HUDEP-2 (cell line): ENCODE measurements around the gene ATXN1.

Source experiments
- DNase-seq, 76 experiments: peaks; one replicate each; lab custom pipeline; 2025; ENCODE audit not compliant: unreplicated experiment in 76 of 76; lab: John Stamatoyannopoulos, UW

Gene ATXN1

DNA sequence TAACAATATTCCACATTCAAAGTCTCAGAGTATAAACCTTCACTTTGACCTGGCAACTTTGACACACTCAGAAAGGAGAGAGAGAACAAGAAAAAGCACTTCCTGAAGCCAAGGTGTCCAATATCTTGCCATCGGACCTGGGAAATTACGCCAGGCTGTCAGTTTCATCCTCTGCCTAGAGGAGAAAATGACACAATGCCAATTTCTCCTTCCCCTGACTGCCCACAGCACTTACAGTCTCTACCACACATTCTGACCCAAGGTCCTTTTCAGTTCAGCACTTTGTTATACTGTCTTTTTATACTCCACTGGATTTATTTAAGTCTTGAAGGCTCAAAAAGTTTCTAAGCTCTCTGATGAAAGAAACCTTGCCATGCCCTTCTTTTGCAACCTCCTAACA lies 272.4 kb downstream of the ATXN1 start:
- DNase-seq, result no peak

DNA sequence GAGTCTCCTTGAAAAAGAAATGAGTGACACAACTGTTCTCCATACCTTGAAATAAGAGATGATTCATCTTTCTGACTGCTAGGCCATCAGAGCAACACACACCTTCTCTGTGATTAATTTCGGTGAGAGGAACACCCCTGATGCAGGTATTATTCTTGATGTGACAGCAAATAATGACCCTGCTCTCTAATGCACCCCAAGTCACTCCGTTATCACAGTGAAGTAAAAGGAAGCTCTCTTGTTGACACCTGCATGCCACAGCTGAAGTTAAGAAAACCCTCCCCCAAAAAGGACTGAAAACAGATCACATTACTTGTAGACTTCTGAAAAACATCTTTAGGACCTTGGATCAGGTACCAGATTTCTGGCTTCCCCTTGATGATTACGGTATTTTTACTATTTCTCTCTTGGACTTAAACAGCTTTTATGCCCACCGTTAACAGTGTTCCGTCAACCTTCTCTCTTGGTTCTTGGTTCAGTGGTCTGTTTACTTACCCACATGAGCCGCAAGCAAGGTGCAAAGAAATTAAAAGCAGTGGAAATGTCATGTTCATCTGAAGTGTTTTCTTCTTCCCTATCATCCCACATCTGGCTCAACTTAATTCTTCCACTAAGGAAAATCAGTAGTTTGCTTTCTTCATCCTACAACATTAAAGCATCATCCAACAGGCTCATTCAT lies 273.1 kb downstream of the ATXN1 start:
- no peak for DNase-seq

DNA sequence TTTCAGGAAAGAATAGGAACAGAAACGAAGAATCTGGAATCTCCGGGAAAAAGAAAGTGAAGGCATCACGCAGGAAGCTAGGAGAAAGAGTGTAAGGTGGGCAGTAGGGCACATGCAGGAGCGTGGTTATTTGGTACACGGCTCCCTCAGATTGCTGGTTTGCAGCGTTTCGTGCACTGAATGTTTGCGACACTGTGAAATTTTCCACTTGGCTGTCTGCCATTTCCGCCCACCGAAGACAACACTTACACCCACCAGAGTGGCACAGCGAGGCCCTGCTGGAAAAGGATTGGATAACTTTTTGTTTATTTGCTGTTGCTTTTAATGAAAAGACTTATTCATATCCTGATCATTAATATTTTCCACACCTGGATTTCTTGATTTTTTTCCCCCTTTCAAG lies 274.6 kb downstream of the ATXN1 start:
- no peak for DNase-seq

DNA sequence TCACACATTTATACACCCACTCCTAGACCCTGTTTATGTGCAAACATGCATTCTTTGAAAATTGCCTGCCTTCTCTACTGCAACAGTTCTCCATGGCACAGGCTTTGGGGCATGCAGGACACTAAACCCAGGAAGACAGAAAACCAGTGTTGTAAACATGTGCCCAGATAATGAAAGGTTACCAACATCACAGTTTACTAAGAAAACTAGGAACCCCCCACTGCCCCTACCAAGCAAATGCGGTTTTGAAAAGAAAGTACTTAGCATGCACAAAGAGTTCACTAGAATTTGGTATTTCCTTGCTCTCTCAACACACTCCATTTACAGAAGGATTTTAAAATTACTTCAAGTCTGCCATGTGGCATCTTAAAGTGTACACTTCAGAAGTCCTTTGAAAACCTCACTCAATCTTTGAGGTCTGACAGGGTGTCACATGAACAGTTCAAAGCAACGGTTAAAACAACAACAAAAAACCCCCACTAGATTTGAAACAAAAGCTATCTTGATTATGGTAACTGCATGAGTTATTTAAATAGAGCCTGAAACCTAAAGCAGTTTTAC lies 277.9 kb downstream of the ATXN1 start:
- DNase-seq, result no peak

DNA sequence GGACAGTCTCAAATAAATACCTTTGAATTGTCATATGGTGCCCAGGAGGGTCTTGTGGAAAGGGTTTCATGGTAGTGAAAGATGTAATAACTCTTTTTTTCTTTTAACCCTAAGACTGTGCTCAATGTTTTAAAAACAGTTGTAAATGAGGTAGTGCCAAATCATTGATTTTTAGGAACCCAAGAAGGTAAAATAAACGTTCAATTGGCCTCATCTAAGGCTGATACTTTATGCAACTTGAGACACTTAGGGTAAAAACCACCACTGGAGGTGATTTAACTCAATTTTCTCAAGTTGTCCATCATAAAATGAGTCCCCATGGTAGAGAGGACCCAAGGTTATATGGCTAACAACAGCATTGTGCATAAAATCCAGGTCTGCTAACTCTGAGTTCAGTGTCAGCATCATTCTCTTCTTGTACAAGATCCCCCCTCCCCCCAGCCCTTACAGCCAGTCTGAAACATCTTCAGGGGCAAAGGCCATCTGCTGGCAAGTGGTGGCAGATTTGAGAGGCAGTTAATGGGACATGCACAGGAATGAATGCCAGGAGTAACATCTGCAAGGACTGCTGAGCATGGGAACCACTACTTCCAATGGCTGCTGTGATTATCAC lies 278.5 kb downstream of the ATXN1 start:
- no peak for DNase-seq

DNA sequence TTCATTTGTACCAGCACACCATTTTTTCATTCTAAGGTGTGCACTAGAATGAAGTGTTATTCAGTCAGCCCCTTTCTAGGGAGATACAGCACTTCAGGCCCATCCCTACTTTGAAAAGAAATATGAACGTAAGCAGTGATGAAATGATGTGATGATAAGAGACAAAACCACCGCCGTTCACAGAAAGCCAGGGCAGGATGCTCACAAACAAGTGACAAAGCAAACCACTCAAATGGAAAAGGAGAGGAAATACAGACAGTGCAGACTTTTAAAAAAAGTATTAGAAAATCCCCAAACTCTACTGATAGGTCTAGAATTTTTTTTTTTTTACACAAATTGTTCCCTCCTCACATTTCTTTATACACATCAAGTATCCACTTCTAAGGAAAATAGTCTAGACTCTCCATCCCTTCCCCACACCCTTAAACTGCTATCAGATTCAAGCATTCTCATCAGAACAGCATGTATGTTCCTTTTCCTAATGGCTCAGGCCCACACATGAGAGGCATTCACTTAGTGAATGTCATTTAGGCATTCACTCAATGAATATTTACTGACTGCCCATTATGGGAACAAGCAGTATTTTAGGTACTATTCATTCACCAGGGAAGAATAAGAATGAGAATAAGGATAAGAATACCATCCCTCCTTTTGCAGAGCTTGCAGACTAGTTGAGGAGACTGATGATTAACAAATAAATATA lies 279.4 kb downstream of the ATXN1 start:
- DNase-seq, result no peak

DNA sequence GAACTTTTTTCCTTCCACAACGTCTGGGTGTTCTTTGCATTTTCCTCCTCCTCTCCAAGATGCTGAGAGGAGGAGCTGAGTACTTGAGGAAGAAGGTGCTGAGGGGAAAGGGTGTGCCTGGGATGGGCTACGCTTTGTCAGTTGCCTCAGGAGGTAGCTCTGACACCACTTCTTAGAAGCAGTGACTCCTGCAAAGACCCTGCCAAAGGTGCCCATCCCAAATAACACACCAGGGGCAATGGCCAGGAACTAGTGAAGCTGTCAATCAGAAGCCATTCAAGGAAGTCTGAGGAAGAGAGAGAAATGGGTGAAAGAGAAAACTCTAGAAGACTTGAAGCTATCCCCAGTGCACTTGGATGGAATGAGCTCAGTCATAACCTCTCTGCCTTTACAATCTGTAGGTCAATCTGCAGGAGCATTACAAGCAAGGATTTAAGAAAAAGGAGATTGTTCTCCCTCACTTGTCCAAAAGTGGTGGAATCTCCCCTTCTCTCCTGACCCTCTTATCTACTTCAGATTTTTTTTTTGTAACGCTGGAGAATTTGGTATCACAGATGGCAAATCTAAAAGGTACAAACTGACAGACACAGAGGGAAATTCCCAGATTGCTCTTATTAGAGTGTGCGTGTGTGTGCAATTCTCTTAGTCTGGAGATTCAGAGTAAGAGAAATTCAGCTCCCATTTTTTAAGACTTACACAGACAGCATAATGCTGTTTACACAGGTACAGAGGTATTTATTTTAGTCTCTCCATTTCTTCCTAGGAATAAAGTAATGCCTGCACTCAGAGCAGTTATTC lies 280.3 kb downstream of the ATXN1 start:
- DNase-seq, result no peak

DNA sequence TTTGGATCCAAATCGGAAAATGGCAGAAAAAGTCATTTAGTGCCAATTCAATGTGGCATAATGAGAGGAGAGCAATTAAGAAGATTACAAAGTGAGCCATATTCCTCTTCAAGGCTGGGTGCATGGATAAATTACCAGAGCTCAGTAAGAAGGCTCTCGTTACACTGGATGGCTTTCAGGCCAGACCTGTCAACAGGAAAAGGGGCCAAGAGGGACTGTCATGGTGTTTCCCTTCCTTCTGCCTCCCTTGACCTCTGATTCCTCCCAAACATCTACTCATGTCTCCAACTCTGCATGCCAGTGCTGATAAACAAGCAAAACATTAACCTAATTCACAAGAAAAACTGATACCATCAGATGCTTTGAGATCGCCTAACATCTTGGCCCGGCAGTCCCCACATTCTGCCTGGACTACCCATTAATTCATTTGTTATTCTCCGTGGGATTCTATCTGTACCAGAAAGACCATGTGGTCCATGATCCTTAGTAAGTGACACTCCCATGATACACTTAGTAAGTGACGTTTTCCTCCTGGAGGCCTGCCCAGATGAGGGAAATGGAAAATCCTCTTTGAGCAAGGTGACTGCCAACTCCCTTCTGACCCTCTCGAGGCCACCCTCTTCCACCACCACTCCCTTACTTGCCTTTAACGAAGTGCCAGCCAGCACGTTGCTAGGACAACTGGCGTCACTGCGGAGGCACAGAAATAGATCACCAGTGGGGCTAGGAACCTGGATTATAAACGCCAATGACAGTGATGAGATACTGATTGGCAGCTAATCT lies 283.7 kb downstream of the ATXN1 start:
- DNase-seq, result no peak

DNA sequence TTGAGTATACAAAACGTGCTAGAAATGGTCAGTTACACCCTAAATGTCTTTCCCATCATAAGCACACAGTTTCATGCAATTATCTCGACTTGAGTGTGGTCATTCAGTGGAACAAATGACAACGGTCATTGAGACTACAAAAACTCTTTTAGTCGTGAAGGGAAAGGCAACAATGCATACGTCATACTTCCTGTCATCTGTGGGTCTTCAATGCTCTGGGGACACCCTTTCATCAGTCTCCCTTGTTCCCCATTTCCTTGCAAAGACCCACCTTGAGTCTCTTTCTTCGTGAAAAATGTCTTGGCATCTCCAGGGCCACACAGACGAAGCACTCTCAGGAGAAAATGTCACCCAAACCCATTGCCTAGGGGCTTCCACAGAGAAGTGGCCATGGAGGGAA lies 284.4 kb downstream of the ATXN1 start:
- no peak for DNase-seq

DNA sequence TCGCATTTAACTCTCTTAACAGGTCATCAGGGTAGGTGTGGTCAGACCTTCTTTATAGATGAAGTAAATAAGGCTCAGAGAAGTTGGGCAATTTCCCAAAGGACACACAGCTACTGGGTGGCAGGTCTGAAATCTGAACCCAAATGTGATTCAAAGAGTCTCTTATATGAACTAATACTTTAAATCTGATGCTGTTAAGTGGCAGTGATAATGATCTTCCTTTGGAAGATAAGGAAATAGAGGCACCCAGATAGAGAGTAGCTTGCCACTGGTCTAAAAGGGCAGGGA lies 285.8 kb downstream of the ATXN1 start:
- DNase-seq, result no peak

DNA sequence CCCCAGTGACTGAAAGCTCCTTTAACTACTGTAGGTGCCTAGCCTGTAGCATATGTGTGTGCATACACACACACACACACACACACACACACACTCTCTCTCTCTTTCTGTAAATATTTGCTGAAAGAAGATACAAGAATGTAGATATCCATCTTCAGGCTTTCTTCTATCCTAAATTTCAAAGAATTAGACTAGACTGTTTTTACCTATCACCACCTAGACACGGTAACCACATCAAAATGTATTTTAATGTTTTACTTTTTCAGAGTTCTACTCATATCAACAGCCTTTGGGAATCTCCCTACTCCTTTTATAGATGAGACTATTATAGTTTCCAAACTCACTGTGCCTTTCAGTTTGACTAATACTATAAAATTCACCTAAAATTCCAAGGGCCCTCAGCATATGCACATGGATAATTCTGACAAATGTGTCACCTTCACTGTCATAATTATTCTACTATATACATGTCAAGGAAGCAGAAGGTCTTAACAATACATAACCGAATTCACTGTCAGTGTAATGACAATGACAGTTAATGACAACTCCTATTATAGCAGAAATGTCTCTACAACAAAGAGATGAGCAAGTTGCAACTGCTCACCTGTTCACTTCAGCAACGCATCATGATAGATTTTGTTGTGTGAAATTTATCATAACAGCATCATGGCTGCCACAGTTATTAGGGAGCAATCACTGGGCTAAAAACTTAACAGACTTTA lies 286.3 kb downstream of the ATXN1 start:
- DNase-seq, result no peak

DNA sequence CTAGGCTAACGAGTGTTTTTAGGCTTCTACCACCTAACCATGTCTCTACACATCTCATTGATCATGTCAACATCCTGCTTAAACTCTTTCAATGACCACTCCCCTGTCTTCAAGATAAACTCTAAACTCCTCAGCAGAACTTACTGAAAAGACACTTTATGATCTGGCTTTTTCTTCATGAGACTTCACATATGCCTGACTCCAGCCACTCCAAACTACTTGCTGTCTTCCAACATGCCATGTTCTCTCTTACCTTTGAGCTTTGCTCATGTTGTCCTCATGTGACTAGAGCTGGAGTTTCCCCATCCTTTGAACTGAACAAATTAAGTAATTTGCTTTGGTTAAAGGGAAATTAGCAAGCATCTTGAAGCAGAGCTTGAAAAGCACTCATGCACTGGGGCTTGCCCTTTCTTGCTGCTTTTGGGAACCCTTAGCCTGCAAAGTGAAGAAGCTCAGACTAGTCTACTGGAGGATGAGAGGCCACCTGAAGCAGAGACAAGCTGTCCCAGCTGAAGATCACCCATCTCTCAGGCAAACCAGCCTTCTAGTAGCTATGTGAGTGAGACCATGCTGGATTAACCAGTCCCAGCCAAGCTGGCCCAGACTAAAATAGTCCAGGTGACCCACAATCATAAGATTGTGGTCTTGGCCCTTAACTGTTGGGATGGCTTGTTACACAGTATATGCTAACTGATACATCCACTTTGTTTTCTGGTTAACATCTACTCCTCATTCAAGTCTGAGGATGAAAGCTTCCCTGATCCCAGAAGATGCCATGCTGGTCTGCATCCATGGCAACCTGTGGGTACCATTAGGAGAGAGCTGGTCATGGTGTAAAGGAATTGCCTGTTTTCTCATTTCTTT lies 287.1 kb downstream of the ATXN1 start:
- DNase-seq, result no peak

DNA sequence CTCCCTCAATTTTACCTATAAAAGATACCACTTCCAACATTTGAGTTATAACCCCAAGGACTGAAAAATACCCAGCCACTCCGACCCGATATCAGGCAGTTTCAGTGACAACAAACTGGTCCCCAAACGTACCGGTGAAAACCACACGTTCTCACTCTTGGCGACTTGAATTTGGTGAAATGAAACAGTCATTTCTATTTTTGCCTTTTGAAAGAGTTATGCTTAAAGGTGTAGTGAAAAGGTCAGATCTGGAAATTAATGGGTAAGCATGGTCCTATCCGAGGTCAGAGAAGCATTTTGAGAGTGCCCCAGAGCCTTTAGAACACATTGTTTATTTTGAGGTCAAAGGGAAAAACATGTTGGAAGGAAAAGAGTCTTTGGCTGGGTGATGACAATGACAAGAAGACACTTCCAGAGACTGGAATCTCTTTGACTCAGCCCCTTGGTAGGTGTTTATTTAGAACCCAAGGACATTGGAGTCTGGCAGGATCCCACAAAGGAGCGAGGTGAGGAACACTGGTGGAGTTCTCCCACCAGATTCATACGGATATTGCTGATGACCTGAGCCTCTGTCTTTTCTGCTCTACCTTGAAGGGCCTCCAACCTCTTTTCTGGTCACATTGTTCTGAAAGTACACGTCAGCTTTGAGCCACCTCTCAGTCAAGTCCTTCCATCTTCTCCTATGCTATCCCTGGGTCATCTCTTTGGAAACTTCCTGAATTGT lies 287.9 kb downstream of the ATXN1 start:
- no peak for DNase-seq

DNA sequence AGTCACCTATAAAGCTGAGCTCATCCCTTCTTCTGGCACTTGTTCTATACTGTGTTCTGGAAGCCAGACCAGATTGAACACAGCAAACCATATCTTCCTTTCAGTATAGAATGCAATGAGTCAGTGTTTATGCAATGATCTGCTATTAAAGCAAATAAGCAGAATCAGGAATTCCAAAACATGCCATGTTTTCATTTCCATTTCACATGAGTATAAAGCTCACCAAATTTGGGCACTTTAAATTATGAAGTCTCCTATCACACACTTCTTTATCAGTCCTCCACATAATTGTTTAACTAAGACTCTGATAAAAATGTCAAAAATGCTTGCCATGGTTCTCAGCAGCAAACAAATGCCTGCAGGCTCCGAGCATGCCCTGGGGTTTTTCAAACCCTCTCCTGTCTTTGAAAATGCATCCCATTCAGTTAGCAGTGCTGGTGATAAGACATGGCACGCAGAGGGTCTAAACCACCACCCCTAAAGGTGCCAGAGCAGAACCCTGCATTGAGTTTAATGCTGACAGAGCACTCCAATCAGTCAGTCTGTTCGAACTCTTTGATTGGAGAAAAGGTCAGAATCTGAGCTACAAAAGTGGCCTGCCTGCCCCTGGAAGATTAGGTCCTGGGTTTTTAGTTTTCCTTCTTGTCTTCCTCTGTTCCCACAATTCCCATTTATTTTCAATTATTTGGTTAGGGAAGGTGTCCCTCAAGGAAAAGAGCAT lies 288.8 kb downstream of the ATXN1 start:
- no peak for DNase-seq

DNA sequence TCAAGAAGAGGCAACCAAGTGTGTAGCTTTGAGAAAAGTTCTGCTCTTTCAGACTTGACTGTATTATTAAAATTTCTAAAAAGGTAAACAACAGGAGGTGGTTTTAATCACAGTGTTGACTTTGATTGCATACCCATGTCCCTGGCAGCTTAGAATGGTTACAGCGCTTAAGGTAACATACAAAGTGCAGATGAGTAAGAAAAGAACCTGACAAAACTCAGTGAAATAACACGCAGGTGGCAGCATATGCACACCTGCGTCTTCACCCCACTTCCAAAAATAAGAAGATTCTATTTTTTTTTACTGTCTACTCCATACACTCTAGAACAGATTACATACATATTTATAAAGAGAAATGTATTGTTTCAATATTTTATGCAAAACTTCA lies 289.4 kb downstream of the ATXN1 start:
- DNase-seq, result no peak

DNA sequence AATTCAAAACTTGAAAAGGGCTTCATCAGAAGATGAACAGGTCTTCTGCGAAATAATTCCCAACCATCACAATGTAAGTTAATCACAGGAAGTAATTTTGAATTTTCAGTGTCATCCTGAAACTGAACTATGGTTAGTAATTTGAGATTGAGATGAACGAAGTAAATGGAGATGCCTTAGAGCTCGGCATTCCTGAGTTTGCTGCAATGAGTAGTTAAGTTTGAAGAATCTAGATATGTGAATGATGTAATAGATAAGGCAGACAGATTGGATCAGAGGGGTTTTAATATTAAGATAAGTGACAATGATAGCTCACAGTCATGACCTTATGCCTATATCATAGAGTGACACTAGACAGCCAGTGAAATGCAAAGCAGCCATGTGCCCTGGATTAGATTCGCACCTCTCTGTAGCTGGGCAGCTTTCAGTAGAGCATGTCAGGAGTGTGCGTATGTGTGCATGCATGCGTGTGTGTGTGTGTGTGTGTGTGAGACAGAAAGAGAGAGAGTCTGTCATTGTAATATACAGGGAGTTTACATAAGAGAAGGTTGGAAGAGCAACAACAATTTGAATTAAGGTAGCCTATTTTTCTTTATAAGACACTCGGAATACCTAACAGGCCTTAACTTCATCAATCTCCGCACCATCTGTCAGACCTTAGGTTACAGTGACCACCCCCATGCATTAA lies 289.9 kb downstream of the ATXN1 start:
- DNase-seq, result no peak
